GF-D8 (cell line): Measurements from ENCODE around the gene OPTC.

Experiments
- DNase-seq: peaks from one replicate; lab custom pipeline; 2025; lab: John Stamatoyannopoulos, UW

OPTC gene

GRCh38 chr1:203536980-203537455 lies 43.1 kb downstream of the OPTC start:
- no peak for DNase-seq

- no peak for DNase-seq
These were observed 44.0 kb downstream of the OPTC start for GRCh38 chr1:203537806-203538464.

DNA sequence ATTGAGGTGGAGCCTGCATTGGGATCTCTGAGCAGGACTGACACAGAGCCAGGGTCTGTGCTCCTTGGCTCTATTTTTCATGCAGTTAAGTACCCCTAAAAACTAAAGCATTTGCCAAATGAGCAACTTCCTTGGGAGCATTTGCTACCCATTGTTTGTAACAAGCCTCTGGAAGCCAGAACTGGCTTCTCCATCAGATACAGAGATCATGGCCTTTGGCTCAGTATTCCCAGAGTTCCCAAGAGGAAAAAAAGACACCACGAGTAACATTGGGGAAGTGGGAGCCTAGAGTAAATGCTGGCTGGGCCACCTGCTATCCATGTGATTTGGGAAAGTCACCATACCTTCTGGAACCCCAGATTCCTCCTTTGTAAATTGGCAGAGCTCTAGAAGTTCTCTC lies 44.8 kb downstream of the OPTC start:
- DNase-seq, result no peak

GRCh38 chr1:203539831-203540546 lies 46.0 kb downstream of the OPTC start:
- DNase-seq, result no peak

DNA sequence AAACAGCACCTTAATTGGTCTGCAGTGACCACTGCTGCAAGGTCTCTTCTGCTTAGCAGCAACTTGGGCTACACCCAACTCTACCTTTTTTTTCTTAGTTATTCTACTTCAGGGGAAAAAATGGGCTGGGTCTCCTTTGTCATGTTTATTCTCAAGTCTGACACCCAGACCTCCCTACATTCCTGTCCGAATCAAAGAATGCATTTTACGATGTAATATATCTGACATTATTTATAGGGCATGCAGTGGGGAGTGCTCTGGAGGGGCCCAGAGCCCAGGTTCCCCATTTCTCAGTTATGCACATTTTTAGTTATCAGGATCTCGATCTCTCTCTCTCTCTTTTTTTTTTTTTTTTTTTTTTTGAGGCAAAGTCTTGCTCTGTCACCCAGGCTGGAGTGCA lies 50.5 kb downstream of the OPTC start:
- DNase-seq, result no peak

GRCh38 chr1:203544978-203545816 lies 51.2 kb downstream of the OPTC start:
- DNase-seq, result no peak

DNA sequence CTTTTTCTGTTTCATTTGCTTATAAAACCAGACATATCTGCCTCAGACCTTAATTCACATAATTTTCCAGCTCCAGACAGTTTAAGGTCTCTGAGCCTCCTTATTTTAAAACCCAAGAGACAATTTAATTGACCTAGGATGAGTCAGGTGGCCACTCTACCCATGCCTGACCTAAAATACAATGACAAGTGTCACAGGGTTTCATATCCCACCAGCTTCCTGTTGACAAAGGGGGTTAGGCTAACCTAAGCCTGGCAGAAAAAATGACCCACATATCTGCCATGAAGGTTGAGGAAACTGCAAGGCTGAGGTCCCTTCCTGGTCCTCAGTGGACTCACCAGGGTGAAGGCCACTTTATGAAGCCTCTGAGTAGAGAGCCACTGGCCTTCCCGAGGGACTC lies 52.3 kb downstream of the OPTC start:
- DNase-seq, result no peak

GRCh38 chr1:203547147-203547546 lies 53.2 kb downstream of the OPTC start:
- DNase-seq, result no peak

- DNase-seq, result no peak
These were observed 53.9 kb downstream of the OPTC start for GRCh38 chr1:203547771-203548421.

GRCh38 chr1:203548892-203549291 lies 54.9 kb downstream of the OPTC start:
- DNase-seq, result no peak

GRCh38 chr1:203549309-203549708 lies 55.4 kb downstream of the OPTC start:
- DNase-seq, result no peak

DNA sequence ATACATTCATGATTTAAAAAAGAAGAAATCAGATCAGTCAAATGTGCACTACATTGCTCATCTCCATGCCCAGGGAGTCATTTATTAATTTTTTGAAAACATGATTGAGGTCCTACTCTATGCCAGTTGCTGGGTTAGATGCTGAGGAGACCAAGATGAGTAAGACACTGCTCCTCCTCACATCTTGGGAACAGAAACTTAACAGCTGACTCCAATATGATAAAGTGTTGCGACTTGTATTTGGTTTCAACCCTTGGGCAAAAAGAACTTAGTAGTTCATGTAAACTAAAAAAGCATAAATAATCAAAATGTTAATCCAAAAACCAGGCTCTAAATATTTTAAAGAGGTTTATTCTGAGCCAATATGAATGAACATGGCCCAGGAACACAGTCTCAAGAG lies 56.9 kb downstream of the OPTC start:
- no peak for DNase-seq

DNA sequence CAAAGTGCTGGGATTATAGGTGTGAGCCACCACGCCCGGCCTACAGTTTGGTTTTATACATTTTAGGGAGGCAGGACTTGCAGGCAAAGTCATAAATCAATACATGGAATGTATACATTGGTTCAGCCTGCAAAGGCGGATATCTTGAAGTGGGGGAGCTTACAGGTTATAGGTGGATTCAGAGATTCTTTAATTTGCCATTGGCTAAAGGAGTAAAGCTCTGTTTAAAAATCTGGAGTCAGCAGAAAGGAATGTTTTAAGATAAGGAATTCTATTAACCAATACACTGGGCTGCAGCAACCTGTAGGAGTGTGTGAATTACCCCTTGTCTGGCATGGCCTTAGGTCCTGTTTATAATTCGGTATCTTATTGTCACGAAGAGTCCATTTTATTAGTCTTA lies 57.6 kb downstream of the OPTC start:
- DNase-seq, result no peak

- DNase-seq, result no peak
These were observed 59.5 kb downstream of the OPTC start for GRCh38 chr1:203553496-203553895.

DNA sequence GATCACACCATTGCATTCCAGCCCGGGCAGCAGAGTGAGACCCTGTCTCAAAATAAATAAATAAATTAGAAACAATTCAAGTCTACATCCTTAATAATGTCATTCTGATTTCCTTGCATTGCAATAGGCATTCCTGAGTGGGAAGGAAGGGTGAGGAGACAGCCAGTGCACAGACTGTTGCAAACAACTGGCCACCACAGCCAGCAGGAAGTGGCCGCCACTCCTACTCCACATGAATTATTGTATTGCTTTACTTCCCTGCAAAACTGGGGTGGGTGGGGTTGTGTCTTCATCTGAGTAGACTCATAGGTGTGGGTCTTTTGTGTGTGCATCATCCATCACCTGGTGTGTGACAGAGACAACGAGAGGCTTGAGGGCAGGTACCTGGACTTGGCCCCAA lies 60.1 kb downstream of the OPTC start:
- no peak for DNase-seq

GRCh38 chr1:203555076-203555475 lies 61.1 kb downstream of the OPTC start:
- DNase-seq, result no peak

DNA sequence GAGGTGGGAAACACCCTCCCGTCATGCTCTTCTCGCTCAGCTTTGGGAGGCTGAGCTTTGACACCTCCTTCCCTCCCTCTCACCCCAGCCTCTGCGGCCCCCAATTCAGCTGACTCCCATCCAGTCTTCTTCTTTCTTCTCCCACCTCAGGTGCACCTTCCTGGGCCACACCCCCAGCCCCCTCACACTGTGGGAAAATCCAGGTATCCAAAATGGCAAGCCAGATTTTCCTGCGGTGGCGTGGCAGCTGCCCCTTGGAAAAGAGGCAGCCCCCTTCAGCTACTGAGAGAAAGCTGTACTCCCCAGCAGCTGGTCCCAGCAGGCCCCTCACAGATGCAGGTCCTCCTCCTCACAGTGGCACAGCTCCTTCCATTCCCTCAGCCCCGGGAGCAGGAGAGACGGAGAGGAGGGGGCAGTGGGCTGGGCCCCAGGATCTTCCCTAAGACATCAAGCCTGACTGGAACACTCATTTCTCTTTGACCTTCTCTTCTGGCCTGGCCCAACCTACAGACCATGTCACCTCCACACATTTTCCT lies 61.6 kb downstream of the OPTC start:
- no peak for DNase-seq

DNA sequence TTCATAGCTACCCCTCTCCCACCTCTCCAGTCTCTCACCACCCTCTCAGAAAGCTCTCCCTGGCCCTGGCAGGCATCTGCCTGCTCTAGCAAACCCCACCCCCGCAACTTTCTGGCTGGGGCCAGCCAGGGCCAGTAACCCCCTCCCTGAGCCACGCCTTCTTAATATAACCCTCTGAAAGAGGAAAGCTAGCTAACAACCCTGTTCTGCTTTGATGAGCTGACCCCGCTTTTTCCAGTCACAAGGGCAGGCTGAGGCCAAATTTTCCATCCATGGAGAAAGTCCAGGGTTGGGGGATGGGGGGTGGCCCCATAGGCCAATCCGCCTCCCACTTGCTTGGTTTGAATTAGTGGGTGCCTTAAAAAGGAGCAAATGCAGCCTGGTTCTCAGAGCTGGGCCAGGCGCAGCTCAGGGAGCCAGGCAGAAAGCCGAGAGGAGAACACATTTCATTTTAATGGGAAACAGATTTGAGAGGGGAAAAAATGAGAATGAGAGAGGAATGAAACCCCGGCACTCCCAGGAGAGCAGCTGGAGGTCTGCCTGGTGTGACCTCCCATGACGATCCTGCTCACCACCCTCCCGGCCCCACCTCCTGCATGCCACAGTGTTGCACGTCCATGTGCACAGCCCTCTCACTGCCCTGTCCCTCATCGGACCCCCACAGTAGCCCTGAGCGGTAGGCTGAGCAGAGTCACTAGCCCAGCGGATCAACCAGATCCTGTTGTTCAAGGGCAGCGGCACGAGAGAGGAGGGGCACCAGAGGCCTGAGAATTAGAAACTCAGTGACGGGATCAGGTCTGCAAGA lies 62.3 kb downstream of the OPTC start:
- no peak for DNase-seq

DNA sequence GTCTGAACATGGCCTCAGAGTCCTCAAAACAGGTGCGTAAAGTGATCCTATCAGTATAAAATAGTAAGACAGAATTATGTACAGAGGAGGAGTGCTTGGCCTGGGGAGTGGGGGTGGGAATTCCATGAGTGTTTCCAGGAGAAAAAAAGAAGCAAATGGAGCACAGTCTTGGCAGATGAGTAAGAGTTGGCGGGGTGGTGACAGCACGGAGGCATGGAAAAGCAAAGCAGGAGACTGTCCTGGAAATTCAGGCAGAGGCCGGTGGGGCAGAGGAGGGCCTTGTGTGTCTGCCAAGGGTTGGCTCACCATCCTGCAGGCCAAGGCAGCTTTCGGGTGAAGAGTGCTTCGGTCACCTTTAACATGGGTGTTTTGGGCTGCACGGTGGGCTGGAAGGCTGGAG lies 63.4 kb downstream of the OPTC start:
- DNase-seq, result no peak

- DNase-seq, result no peak
These were observed 64.3 kb downstream of the OPTC start for GRCh38 chr1:203558064-203558760.
